Retina (tissue), 1 donor: ENCODE results near the gene DUSP22.

Source experiments
- DNase-seq: peaks from one replicate; pipeline ENCODE4 v3.0.0-alpha.2; 2016

DUSP22 gene

GRCh38 chr6:353642-354614 is 61.6 kb downstream of the DUSP22 start:
- no peak for DNase-seq

GRCh38 chr6:354631-355280 is 62.5 kb downstream of the DUSP22 start:
- no peak for DNase-seq

DNA sequence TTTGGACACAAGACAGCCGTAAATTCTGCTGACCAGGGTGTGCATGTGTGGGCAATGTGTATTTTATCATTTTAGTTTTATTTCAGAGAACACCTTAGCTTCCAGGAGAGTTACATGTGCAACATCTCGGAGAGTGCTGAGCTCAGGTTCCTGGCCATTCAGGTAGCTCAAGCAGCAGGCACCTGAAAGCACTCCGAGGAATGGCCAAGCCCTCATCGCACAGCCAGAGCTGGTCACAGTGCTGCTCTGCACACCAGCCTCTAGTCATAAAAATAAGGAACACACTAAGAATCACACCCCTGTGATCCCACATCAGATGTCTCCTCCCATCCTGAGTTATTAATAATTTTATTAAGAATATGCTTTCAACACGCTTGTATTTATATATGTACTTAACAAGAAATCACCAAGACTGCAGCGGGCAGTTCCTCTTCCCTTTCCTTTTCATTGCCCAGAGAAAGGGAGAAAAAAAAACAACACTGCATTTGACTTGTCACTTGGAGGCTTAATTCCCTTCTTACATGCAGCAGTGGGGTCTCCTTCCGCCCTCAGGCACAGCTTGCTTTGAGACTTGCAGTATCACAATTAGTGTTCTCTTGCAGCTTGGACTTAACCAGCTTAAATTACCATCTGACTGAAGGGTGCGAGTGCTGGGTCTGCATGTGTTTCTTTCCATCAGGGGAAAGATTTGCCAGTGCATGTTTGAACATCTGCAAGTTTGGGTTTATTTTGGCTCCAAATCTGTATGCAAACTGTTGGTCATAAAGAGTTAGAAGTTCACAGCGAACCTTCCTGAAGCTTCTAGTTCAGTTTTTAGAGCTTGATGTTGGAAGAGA is 63.3 kb downstream of the DUSP22 start:
- DNase-seq: no peak

DNA sequence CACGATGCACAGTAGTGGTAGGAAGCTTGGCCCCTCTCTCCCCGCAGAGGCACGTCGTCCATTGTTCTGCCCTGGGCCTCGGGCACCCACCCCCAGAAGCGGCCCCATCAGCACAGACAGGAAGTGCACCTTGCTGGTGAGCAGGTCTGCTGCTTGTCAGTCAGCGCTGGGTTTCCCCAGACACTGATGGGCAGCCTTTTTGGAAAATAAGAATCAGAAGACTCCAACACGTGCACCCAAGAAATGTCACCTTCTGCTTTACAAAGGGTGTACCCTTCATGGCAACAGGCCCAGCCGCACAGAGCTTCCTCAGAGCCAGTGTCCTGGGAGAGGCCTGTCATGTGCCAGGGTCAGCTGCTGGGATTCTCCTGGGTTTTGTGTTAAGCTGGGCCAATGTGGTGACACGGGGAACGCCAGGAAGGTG is 64.6 kb downstream of the DUSP22 start:
- no peak for DNase-seq

DNA sequence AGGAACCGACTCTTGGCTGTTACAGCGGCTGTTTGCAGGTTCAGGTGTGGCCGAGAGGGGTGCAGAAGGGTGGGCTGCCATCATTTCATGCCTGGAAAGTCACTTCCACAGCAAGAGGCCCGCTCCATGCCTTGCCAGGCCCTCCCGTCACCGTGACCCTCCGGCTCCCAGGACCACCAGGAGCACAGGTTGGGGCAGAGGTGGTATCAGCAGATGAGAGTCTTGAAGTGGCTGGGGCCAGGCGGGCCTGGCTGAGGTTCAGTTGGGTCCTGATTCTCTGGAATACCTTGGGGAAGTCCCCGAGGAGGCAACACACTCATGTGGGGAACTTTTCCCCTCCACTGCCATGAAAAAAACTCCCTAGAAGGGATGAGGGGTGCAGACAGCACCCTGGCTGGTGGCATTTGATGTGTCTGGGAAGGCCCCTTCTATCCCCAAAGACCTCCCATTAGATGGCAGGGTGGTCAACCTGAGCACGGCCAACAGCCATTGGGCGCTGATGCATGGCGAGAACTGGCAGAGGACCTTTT is 65.0 kb downstream of the DUSP22 start:
- no peak for DNase-seq

DNA sequence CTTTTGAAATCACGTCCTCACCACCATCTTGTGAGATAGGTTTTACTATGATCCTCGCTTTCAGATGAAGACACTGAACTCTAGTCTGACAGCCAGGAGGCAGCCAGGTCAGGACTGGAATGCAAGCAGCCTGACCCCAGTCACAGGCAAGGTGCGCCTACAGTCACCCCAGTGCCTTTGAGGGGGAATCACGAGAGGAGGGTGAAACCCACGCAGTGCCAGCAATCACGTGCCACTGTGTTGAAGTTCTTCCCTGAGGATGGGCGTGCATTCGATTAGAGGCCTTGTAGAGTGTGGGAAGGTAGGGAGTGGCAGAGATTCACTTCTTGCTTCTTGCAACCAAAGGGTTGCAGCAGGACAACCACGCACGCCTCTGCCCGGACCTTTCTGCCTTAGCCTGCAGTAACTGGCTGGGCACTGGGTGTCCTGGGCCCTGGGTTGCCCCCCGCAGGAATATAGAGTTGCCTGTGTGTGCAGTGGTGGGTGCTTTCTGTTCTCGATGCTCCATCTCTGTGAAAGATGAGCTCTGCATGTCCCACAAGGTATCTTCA is 65.6 kb downstream of the DUSP22 start:
- no peak for DNase-seq

GRCh38 chr6:358432-358831 is 66.1 kb downstream of the DUSP22 start:
- DNase-seq: no peak

DNA sequence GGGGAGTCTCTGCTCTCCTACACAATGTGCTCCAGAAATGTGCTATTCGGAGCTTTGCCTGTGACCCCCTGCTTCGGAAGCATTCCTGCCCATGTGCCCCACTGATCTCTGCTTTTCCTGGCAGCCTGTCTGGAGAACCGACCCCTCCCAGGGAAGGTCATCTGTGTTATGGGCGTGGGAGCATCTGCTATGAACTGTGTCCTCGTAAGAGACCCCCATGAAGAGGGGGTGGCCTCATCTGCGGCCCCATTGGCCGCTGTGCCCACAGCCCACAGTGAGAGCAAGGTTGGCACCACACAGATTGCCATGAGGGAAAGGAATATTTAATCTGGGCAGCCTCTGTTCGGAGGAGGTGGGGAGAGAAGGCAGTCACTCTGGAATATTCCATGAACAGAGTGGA is 66.6 kb downstream of the DUSP22 start:
- DNase-seq: no peak

GRCh38 chr6:359261-360035 is 67.2 kb downstream of the DUSP22 start:
- no peak for DNase-seq

GRCh38 chr6:360349-360748 is 68.1 kb downstream of the DUSP22 start:
- DNase-seq: no peak

DNA sequence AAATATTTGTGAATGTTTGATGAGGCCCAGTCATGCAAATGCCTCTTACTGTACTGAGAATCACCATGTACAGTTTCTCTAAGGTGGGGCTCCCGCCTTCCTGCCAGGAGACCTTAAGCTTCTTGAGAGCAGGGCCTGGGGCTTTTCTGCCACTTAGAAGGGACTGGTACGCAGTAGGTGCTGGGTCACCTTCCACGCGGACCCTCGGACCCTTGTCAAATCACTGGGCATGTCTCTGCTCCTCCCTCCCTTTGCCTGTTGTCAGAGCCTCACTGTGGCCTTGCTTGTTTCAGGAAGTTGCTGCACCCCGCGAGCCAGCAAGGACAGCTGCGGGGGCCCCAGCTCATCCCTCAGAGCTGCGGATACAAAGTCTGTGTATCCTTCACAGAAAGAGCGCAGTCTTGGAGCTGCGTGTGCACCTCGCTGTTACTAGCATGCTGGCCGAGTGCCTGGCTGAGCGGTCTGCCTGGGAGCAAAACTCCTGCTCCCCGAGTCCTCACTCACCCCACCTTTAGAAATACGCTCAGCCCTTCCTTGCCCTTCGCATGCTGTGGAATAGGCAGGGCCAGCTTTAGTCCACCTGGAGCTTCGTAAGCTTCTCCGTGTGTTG is 68.6 kb downstream of the DUSP22 start:
- DNase-seq: no peak

DNA sequence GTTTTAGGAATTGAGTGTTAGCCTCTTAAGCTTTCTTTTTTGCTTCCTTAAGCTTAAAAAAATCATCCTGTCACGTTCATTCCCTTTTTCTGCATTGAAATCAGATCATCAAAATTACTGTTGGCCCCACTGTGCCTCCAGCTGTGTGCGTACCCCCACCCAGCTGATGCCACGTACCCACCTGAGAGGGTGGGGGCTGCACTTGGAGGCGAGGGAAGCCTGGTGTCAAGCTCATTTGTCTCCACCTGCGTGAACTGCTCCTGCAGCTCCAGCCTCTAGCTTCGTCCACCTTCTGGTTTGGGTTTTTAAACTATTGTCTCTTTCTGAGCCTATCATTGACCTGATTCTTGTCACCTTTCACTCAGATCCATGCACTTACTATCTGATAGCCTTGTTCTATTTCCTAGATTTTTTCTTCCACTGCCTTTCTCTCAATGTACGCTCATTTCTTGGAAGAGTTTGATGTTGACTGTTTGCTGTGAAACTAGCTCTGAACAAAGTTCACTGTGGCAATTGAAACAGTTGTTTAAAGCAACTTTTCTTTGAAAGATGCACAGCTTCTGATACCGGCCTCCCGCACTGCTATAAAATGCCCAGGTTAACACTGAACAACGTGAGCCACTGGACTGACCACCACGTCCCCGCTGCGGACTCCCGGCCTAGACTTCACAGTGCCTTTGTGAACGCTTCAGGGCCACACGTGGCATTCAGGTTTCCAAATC is 69.3 kb downstream of the DUSP22 start:
- DNase-seq: no peak

- no peak for DNase-seq
These were observed 70.1 kb downstream of the DUSP22 start for GRCh38 chr6:362231-362923.

- DNase-seq: no peak
These were observed 70.6 kb downstream of the DUSP22 start for GRCh38 chr6:362924-363249.

- no peak for DNase-seq
These were observed 71.0 kb downstream of the DUSP22 start for GRCh38 chr6:363291-363690.

GRCh38 chr6:363909-364308 is 71.6 kb downstream of the DUSP22 start:
- DNase-seq: no peak

- DNase-seq: no peak
These were observed 72.6 kb downstream of the DUSP22 start for GRCh38 chr6:364609-365540.

DNA sequence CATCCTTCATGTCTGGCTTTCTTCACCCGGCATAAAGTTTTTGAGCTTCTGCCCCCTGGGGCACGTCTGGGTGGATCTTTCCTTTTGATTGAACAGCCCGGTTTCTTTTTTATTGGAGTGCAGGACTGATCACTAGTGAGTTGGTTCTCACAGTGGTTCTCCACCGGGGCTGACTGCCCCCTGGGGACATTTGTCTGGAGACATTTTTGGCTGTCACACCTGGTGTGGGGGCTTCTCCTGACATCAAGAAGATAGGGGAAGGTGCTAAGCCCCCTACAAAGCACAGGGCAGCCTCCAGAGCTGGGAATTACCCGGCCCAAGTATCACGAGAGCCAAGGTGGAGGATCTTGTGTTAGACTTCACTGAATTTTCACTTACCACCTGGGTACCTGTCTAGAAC is 73.5 kb downstream of the DUSP22 start:
- no peak for DNase-seq
